Omental fat pad (tissue), 4 donors: ENCODE data around the gene ANKRD52. TPM values are rescaled to one million over a fixed set of nuclear protein-coding genes. Genes with fewer than 3 reads are reported as not detected.

Experiments used
- ATAC-seq: fragments of 150-250 bp; one replicate; pipeline ENCODE4 v1.9.1; 2016; ENCODE audit warnings: mild to moderate bottlenecking, moderate library complexity; ENCODE audit not compliant: low FRiP score
- DNase-seq: peaks from one replicate; pipeline ENCODE4 v3.0.0-alpha.2; 2019; ENCODE audit warnings: low spot score
- CTCF ChIP-seq, 3 donors: fragments of 450-650 bp; IDR thresholded peaks; one replicate each; pipeline ENCODE4 v1.5.1; 2016 to 2017; ENCODE audit warnings: antibody characterized with exemption in 3 of 3, mild to moderate bottlenecking in 3 of 3, moderate library complexity in 2 of 3
- total RNA-seq, 4 donors: library from RNA; depleted of rRNA; stranded (reverse); fragments of >200 nt; gene quantifications; one replicate each; pipeline ENCODE4 v1.1.0, GENCODE V29; 2016

The ANKRD52 gene
- total RNA-seq, 4 donors from 2014 or later: 13.6 to 19.2 (median 16.8) TPM

GRCh38 chr12:56241424-56242303 lies 16.5 kb downstream of the ANKRD52 start:
- TF ChIP-seq CTCF (IDR thresholded peaks at IDR 0.05): no peak
- ATAC-seq (no peak), DNase-seq (no peak)

GRCh38 chr12:56237552-56237951 lies 20.6 kb downstream of the ANKRD52 start:
- no peak for TF ChIP-seq CTCF (IDR thresholded peaks at IDR 0.05)
- DNase-seq (no peak), ATAC-seq (no peak)

GRCh38 chr12:56236985-56237384 lies 21.2 kb downstream of the ANKRD52 start:
- DNase-seq (no peak), ATAC-seq (no peak)

GRCh38 chr12:56236091-56236490 lies 22.1 kb downstream of the ANKRD52 start:
- ATAC-seq (no peak), DNase-seq (no peak)
- no peak for TF ChIP-seq CTCF (IDR thresholded peaks at IDR 0.05)

More at GRCh38 chr12:56236985-56237384, 21.2 kb downstream of the ANKRD52 start:
- no peak for TF ChIP-seq CTCF (IDR thresholded peaks at IDR 0.05)

- no peak for TF ChIP-seq CTCF (IDR thresholded peaks at IDR 0.05)
- DNase-seq (no peak), ATAC-seq (no peak)
Measured at GRCh38 chr12:56234746-56235436, 23.3 kb downstream of the ANKRD52 start.

GRCh38 chr12:56231184-56231582 lies 27.0 kb downstream of the ANKRD52 start:
- ATAC-seq: no peak

More at GRCh38 chr12:56231184-56231582, 27.0 kb downstream of the ANKRD52 start:
- no peak for DNase-seq
- no peak for TF ChIP-seq CTCF (IDR thresholded peaks at IDR 0.05)
